ENCODE data around the gene RPS2.

DNA sequence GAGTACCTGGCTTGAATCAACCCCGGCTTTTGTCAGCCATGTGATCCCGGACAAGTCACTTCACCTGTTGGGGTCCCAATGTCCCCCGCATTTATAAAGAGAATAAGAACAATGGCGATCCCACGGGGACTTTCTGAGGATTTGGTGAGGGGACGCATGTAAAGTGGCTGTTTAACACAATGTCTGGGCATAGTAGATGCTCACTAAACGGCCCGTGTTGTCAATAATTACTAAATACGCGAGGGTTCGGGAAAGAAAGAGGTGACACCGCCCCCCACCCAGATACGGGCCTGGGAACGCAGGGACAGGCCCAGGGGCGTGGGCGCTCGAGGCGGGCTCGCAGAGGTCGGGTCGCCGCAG, 26.9 kb upstream of the RPS2 start:
- no peak for TF ChIP-seq POLR2AphosphoS5 (IDR thresholded peaks at IDR 0.05)
- TF ChIP-seq, protein P1, sequence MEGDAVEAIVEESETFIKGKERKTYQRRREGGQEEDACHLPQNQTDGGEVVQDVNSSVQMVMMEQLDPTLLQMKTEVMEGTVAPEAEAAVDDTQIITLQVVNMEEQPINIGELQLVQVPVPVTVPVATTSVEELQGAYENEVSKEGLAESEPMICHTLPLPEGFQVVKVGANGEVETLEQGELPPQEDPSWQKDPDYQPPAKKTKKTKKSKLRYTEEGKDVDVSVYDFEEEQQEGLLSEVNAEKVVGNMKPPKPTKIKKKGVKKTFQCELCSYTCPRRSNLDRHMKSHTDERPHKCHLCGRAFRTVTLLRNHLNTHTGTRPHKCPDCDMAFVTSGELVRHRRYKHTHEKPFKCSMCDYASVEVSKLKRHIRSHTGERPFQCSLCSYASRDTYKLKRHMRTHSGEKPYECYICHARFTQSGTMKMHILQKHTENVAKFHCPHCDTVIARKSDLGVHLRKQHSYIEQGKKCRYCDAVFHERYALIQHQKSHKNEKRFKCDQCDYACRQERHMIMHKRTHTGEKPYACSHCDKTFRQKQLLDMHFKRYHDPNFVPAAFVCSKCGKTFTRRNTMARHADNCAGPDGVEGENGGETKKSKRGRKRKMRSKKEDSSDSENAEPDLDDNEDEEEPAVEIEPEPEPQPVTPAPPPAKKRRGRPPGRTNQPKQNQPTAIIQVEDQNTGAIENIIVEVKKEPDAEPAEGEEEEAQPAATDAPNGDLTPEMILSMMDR (IDR thresholded peaks at IDR 0.05), result no peak
- TF ChIP-seq EP300 (IDR thresholded peaks at IDR 0.05), result no peak
